ENCODE results near the gene IL17REL. TPM values are rescaled to one million over a fixed set of nuclear protein-coding genes. Genes with fewer than 3 reads are reported as not detected.

The IL17REL gene
- total RNA-seq, 1 donor from 2014 or later, result 0.10 TPM

GRCh38 chr22:50053861-50054260 is 41.3 kb upstream of the IL17REL start:
- no peak for TF ChIP-seq CTCF (conservative IDR thresholded peaks at IDR 0.05)

GRCh38 chr22:50051930-50052329 is 39.4 kb upstream of the IL17REL start:
- no peaks in the 10 kb centered on the region for H3K4me1 Mint-ChIP-seq (ENCODE audit: unreplicated experiment)
- H3K9me3 Mint-ChIP-seq, result peaks cover 6% of the 10 kb centered on the region
- peaks cover 12% of the 10 kb centered on the region for H3K27me3 Mint-ChIP-seq
- no peak for TF ChIP-seq CTCF (conservative IDR thresholded peaks at IDR 0.05)
- H3K4me3 Mint-ChIP-seq, result no peak overlapping the region
- H3K36me3 Mint-ChIP-seq, result no peaks in the 10 kb centered on the region
- H3K27ac Mint-ChIP-seq, result no peak overlapping the region
- DNase-seq (ENCODE audit: extremely low spot score, unreplicated experiment), result no peak

More at GRCh38 chr22:50053861-50054260, 41.3 kb upstream of the IL17REL start:
- Mint-ChIP-seq H3K4me3 (no peak overlapping the region), H3K4me1 (ENCODE audit: unreplicated experiment) (no peaks in the 10 kb centered on the region), H3K27me3 (peaks cover 12% of the 10 kb centered on the region), H3K9me3 (peaks cover 6% of the 10 kb centered on the region), H3K27ac (no peak overlapping the region), H3K36me3 (no peaks in the 10 kb centered on the region)
- DNase-seq (ENCODE audit: extremely low spot score, unreplicated experiment), result no peak

GRCh38 chr22:50049299-50050195 is 37.0 kb upstream of the IL17REL start:
- DNase-seq (ENCODE audit: extremely low spot score, unreplicated experiment), result no peak
- H3K9me3 Mint-ChIP-seq, result peaks cover 6% of the 10 kb centered on the region
- no peaks in the 10 kb centered on the region for H3K4me1 Mint-ChIP-seq (ENCODE audit: unreplicated experiment)
- H3K27me3 Mint-ChIP-seq, result peaks cover 7% of the 10 kb centered on the region
- no peak for TF ChIP-seq CTCF (conservative IDR thresholded peaks at IDR 0.05)
- no peak overlapping the region for H3K4me3 Mint-ChIP-seq
- H3K36me3 Mint-ChIP-seq, result no peaks in the 10 kb centered on the region
- H3K27ac Mint-ChIP-seq, result no peak overlapping the region

GRCh38 chr22:50048836-50049235 is 36.3 kb upstream of the IL17REL start:
- TF ChIP-seq CTCF (conservative IDR thresholded peaks at IDR 0.05), result no peak
- H3K27me3 Mint-ChIP-seq, result peaks cover 4% of the 10 kb centered on the region
- H3K36me3 Mint-ChIP-seq, result no peaks in the 10 kb centered on the region

GRCh38 chr22:50048061-50048765 is 35.6 kb upstream of the IL17REL start:
- no peak for TF ChIP-seq CTCF (conservative IDR thresholded peaks at IDR 0.05)
- Mint-ChIP-seq H3K9me3 (peaks cover 4% of the 10 kb centered on the region), H3K4me1 (ENCODE audit: unreplicated experiment) (no peaks in the 10 kb centered on the region), H3K27ac (no peak overlapping the region), H3K4me3 (no peak overlapping the region), H3K36me3 (no peaks in the 10 kb centered on the region), H3K27me3 (peaks cover 5% of the 10 kb centered on the region)
- no peak for DNase-seq (ENCODE audit: extremely low spot score, unreplicated experiment)

More at GRCh38 chr22:50048836-50049235, 36.3 kb upstream of the IL17REL start:
- Mint-ChIP-seq H3K9me3 (peaks cover 4% of the 10 kb centered on the region), H3K27ac (no peak overlapping the region), H3K4me1 (ENCODE audit: unreplicated experiment) (no peaks in the 10 kb centered on the region), H3K4me3 (no peak overlapping the region)
- DNase-seq (ENCODE audit: extremely low spot score, unreplicated experiment), result no peak

All from type B pancreatic cell (in vitro differentiated cells).